Loucy (cell line): Measurements from ENCODE around the gene TCF15.

Experiments
- H2AFZ ChIP-seq: fragments of 200-600 bp; sonication (generic); 2 replicates; pipeline ENCODE4 v1.6.0; 2016; ENCODE audit warnings: antibody characterized with exemption, mild to moderate bottlenecking, low read length, moderate library complexity
- H3F3A ChIP-seq: fragments of 200-600 bp; 2 replicates; pipeline ENCODE4 v1.6.0; 2016; ENCODE audit warnings: antibody characterized with exemption, low read depth, mild to moderate bottlenecking
- H3K27me3 ChIP-seq: fragments of 200-600 bp; sonication (generic); 2 replicates; pipeline ENCODE4 v1.6.1; 2014; ENCODE audit warnings: low read length, mild to moderate bottlenecking; ENCODE audit not compliant: insufficient read depth, poor library complexity, severe bottlenecking
- H3K36me3 ChIP-seq: fragments of 200-600 bp; sonication (generic); 2 replicates; pipeline ENCODE4 v1.6.1; 2016; ENCODE audit warnings: low read length; ENCODE audit not compliant: insufficient read depth
- H3K4me1 ChIP-seq: fragments of 200-600 bp; sonication (generic); 2 replicates; pipeline ENCODE4 v1.5.1; 2014; ENCODE audit warnings: low read length, mild to moderate bottlenecking; ENCODE audit not compliant: insufficient read depth, poor library complexity, severe bottlenecking
- H3K4me2 ChIP-seq: fragments of 200-600 bp; sonication (generic); 2 replicates; pipeline ENCODE4 v1.6.0; 2014; ENCODE audit warnings: antibody characterized with exemption, low read length, low read depth, mild to moderate bottlenecking; ENCODE audit not compliant: poor library complexity, severe bottlenecking
- H3K4me3 ChIP-seq: fragments of 200-600 bp; sonication (generic); 2 replicates; pipeline ENCODE4 v1.5.1; 2014; ENCODE audit warnings: low read length, mild to moderate bottlenecking, mixed read lengths; ENCODE audit not compliant: poor library complexity, severe bottlenecking
- H3K79me2 ChIP-seq: fragments of 200-600 bp; sonication (generic); 2 replicates; pipeline ENCODE4 v1.6.1; 2014; ENCODE audit warnings: low read length; ENCODE audit not compliant: insufficient read depth
- H3K9ac ChIP-seq: fragments of 200-600 bp; sonication (generic); 2 replicates; pipeline ENCODE4 v1.6.0; 2014; ENCODE audit warnings: mild to moderate bottlenecking, low read depth, low read length, moderate library complexity; ENCODE audit not compliant: poor library complexity, severe bottlenecking
- H3K9me2 ChIP-seq: fragments of 200-600 bp; sonication (generic); replicated peaks from 2 replicates; pipeline ENCODE4 v1.6.1; 2016; ENCODE audit warnings: low read depth, low read length, mixed read lengths
- H3K9me3 ChIP-seq: fragments of 200-600 bp; sonication (generic); 2 replicates; pipeline ENCODE4 v1.6.1; 2014; ENCODE audit warnings: mild to moderate bottlenecking, antibody characterized with exemption, low read length, low read depth; ENCODE audit not compliant: insufficient read depth
- H4K20me1 ChIP-seq: fragments of 200-600 bp; sonication (generic); 2 replicates; pipeline ENCODE4 v1.6.0; 2014; ENCODE audit warnings: antibody characterized with exemption, low read length, mild to moderate bottlenecking; ENCODE audit not compliant: insufficient read depth, poor library complexity, severe bottlenecking
- CTCF ChIP-seq: fragments of 200-600 bp; sonication (generic); conservative IDR thresholded peaks from 2 replicates; pipeline ENCODE4 v1.5.1; 2014; ENCODE audit warnings: mild to moderate bottlenecking, antibody characterized with exemption, low read length
- EZH2phosphoT487 ChIP-seq: fragments of 200-600 bp; IDR thresholded peaks from 2 replicates; pipeline ENCODE4 v1.6.1; 2018; ENCODE audit warnings: antibody characterized with exemption, mild to moderate bottlenecking, moderate library complexity, borderline replicate concordance

Gene TCF15

GRCh38 chr20:576156-576555, 34.0 kb downstream of the TCF15 start:
- H3K9me2 ChIP-seq: no peaks in the 10 kb centered on the region
- peaks cover 7% of the 10 kb centered on the region; the same call in 1 of the 2 replicates for H3F3A ChIP-seq
- no peak overlapping the region for H2AFZ ChIP-seq
- no peaks in the 10 kb centered on the region for H4K20me1 ChIP-seq
- no peaks in the 10 kb centered on the region for H3K36me3 ChIP-seq
- H3K79me2 ChIP-seq: no peaks in the 10 kb centered on the region
- no peak overlapping the region for H3K4me2 ChIP-seq
- no peaks in the 10 kb centered on the region for H3K27me3 ChIP-seq
- no peaks in the 10 kb centered on the region for H3K9me3 ChIP-seq
- H3K4me3 ChIP-seq: no peak overlapping the region
- TF ChIP-seq EZH2phosphoT487: no peak
- no peak for TF ChIP-seq CTCF
- H3K9ac ChIP-seq: no peak overlapping the region
- peaks cover 50% of the 10 kb centered on the region for H3K4me1 ChIP-seq

- H3K9ac ChIP-seq: no peak overlapping the region
- no peak overlapping the region for H3K4me2 ChIP-seq
- TF ChIP-seq CTCF: no peak
- TF ChIP-seq EZH2phosphoT487: no peak
- no peaks in the 10 kb centered on the region for H3K9me3 ChIP-seq
- H3K27me3 ChIP-seq: no peaks in the 10 kb centered on the region
- H3K79me2 ChIP-seq: no peaks in the 10 kb centered on the region
- no peaks in the 10 kb centered on the region for H3K36me3 ChIP-seq
- H3K9me2 ChIP-seq: no peaks in the 10 kb centered on the region
- H3K4me1 ChIP-seq: peaks cover 42% of the 10 kb centered on the region
- no peak overlapping the region for H2AFZ ChIP-seq
- H3F3A ChIP-seq: peaks cover 7% of the 10 kb centered on the region; the same call in 1 of the 2 replicates
- H4K20me1 ChIP-seq: no peaks in the 10 kb centered on the region
- no peak overlapping the region for H3K4me3 ChIP-seq
Observed at GRCh38 chr20:575230-575629, 34.9 kb downstream of the TCF15 start.

GRCh38 chr20:574297-574942, 35.7 kb downstream of the TCF15 start:
- no peaks in the 10 kb centered on the region for H3K36me3 ChIP-seq
- H3K79me2 ChIP-seq: no peaks in the 10 kb centered on the region
- no peak overlapping the region for H3K9ac ChIP-seq
- TF ChIP-seq EZH2phosphoT487: no peak
- H3K9me2 ChIP-seq: no peaks in the 10 kb centered on the region
- H3K4me2 ChIP-seq: no peak overlapping the region
- no peak overlapping the region for H2AFZ ChIP-seq
- no peaks in the 10 kb centered on the region for H3K27me3 ChIP-seq
- no peaks in the 10 kb centered on the region for H4K20me1 ChIP-seq
- H3K9me3 ChIP-seq: no peaks in the 10 kb centered on the region
- H3F3A ChIP-seq: 0 out of 2 replicates have a peak, but pooled peaks cover 4% of the 10 kb centered on the region
- H3K4me3 ChIP-seq: no peak overlapping the region
- peaks cover 37% of the 10 kb centered on the region for H3K4me1 ChIP-seq
